K562 (cell line): ENCODE data around the gene DGCR2. TPM values are rescaled to one million over a fixed set of nuclear protein-coding genes. Genes with fewer than 3 reads are reported as not detected.

Experiments
- CC2D1A ChIP-seq: fragments of 450-650 bp; IDR thresholded peaks from 2 replicates; pipeline ENCODE4 v1.6.1; 2017; ENCODE audit warnings: mild to moderate bottlenecking
- DMBX1 ChIP-seq: fragments of 250-450 bp; sonication (Bioruptor Pico); IDR thresholded peaks from 2 replicates; pipeline ENCODE4 v1.8.0; 2022; ENCODE audit warnings: inconsistent platforms, mild to moderate bottlenecking, moderate library complexity, borderline replicate concordance
- DPF2 ChIP-seq: fragments of 450-650 bp; IDR thresholded peaks from 2 replicates; pipeline ENCODE4 v1.6.1; 2016
- ESRRA ChIP-seq: fragments of 450-650 bp; IDR thresholded peaks from 2 replicates; pipeline ENCODE4 v1.6.1; 2014; ENCODE audit warnings: low read depth, mild to moderate bottlenecking, moderate library complexity, borderline replicate concordance
- NR2C2 ChIP-seq, 2 experiments: fragments of 200-800 bp in 1 of 2; sonication (Bioruptor generic) in 1 of 2; sonication (generic) in 1 of 2; formaldehyde crosslinking in 1 of 2; IDR thresholded peaks; 2 replicates each; pipeline versions ENCODE4 v1.6.1 to v1.8.0; 2016 to 2022; ENCODE audit warnings: mild to moderate bottlenecking in 1 of 2, missing compliant biosample characterization in 1 of 2, missing genetic modification characterization in 1 of 2, missing genetic modification reagents in 1 of 2
- PHB ChIP-seq: fragments of 250-450 bp; sonication (Bioruptor Pico); IDR thresholded peaks from 2 replicates; pipeline ENCODE4 v1.5.0; 2021
- POLR2A ChIP-seq: fragments of 450-650 bp; conservative IDR thresholded peaks from 2 replicates; pipeline ENCODE4 v1.6.1; 2016
- TSC22D4 ChIP-seq: fragments of 450-650 bp; IDR thresholded peaks from 2 replicates; pipeline ENCODE4 v1.6.1; 2016; ENCODE audit warnings: missing genetic modification characterization, missing biosample characterization, control low read depth
- polyA plus RNA-seq, 8 experiments: library from polyadenylated mRNA; depleted of rRNA in 4 of 8; stranded (reverse) in 5 of 8; unstranded in 3 of 8; fragments of >200 nt; fragmentation: Nextera tagmentation in 2 of 8; fragmentation: Illumina TruSeq in 1 of 8; extraction: Ambion mirVana in 2 of 8; extraction: Trizol in 1 of 8; gene quantifications; 2 replicates each; pipeline versions ENCODE4 v1.2.1 to v1.2.3, GENCODE V29; 2011 to 2014; ENCODE audit warnings: inconsistent platforms in 1 of 8, missing spikeins in 1 of 8
- total RNA-seq, 7 experiments: library from RNA; depleted of rRNA in 6 of 7; stranded (reverse); fragments of >200 nt in 6 of 7; fragmentation: Illumina TruSeq in 2 of 7; extraction: Trizol in 2 of 7; gene quantifications; 2 replicates each; pipeline versions ENCODE4 v1.2.1 to v1.2.3, GENCODE V29; 2011 to 2021; ENCODE audit warnings: low replicate concordance in 1 of 7
- TF ChIP-seq, protein P1 (sequence below): fragments of 200-600 bp; sonication (generic); IDR thresholded peaks from one replicate; pipeline ENCODE4 v1.6.1; 2012; ENCODE audit warnings: mild to moderate bottlenecking, low read depth, low read length, inconsistent platforms
- TF ChIP-seq, protein P2 (sequence below): fragments of 450-650 bp; IDR thresholded peaks from 2 replicates; pipeline ENCODE4 v1.6.1; 2016; ENCODE audit warnings: borderline replicate concordance
- TF ChIP-seq, protein P3 (sequence below): fragments of 450-650 bp; IDR thresholded peaks from 2 replicates; pipeline ENCODE4 v1.6.1; 2017; ENCODE audit warnings: antibody characterized with exemption
- TF ChIP-seq, protein P4 (sequence below): sonication (generic); formaldehyde crosslinking; IDR thresholded peaks from 2 replicates; pipeline ENCODE4 v1.8.0; 2023; ENCODE audit warnings: mild to moderate bottlenecking, missing genetic modification reagents

Gene DGCR2
- total and polyA plus RNA-seq, 9 of the 15 experiments (the other 6 are each of a cell fraction or from before 2014, with no cell fraction given), result 0.69 to 101 (median 56.4) TPM

DNA sequence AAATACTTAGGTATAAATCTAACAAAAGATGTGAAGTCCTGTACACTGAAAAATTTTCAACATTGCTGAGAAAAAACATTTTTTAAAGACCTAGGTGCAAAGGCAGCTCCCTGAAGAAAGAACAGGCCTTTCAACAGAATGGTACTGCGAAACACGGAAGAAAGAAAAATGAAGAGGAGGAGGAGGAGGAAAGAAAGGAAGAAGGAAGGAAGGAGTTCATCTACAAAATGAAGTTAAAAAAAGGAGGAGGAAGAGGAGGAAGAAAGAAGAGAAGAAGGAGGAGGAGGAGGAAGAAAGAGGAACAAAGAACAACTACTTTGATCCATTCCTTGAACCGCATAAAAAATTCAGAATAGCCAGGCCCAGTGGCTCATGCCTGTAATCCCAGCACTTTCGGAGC lies 29.5 kb downstream of the DGCR2 start (continued):
- TF ChIP-seq, protein P1, sequence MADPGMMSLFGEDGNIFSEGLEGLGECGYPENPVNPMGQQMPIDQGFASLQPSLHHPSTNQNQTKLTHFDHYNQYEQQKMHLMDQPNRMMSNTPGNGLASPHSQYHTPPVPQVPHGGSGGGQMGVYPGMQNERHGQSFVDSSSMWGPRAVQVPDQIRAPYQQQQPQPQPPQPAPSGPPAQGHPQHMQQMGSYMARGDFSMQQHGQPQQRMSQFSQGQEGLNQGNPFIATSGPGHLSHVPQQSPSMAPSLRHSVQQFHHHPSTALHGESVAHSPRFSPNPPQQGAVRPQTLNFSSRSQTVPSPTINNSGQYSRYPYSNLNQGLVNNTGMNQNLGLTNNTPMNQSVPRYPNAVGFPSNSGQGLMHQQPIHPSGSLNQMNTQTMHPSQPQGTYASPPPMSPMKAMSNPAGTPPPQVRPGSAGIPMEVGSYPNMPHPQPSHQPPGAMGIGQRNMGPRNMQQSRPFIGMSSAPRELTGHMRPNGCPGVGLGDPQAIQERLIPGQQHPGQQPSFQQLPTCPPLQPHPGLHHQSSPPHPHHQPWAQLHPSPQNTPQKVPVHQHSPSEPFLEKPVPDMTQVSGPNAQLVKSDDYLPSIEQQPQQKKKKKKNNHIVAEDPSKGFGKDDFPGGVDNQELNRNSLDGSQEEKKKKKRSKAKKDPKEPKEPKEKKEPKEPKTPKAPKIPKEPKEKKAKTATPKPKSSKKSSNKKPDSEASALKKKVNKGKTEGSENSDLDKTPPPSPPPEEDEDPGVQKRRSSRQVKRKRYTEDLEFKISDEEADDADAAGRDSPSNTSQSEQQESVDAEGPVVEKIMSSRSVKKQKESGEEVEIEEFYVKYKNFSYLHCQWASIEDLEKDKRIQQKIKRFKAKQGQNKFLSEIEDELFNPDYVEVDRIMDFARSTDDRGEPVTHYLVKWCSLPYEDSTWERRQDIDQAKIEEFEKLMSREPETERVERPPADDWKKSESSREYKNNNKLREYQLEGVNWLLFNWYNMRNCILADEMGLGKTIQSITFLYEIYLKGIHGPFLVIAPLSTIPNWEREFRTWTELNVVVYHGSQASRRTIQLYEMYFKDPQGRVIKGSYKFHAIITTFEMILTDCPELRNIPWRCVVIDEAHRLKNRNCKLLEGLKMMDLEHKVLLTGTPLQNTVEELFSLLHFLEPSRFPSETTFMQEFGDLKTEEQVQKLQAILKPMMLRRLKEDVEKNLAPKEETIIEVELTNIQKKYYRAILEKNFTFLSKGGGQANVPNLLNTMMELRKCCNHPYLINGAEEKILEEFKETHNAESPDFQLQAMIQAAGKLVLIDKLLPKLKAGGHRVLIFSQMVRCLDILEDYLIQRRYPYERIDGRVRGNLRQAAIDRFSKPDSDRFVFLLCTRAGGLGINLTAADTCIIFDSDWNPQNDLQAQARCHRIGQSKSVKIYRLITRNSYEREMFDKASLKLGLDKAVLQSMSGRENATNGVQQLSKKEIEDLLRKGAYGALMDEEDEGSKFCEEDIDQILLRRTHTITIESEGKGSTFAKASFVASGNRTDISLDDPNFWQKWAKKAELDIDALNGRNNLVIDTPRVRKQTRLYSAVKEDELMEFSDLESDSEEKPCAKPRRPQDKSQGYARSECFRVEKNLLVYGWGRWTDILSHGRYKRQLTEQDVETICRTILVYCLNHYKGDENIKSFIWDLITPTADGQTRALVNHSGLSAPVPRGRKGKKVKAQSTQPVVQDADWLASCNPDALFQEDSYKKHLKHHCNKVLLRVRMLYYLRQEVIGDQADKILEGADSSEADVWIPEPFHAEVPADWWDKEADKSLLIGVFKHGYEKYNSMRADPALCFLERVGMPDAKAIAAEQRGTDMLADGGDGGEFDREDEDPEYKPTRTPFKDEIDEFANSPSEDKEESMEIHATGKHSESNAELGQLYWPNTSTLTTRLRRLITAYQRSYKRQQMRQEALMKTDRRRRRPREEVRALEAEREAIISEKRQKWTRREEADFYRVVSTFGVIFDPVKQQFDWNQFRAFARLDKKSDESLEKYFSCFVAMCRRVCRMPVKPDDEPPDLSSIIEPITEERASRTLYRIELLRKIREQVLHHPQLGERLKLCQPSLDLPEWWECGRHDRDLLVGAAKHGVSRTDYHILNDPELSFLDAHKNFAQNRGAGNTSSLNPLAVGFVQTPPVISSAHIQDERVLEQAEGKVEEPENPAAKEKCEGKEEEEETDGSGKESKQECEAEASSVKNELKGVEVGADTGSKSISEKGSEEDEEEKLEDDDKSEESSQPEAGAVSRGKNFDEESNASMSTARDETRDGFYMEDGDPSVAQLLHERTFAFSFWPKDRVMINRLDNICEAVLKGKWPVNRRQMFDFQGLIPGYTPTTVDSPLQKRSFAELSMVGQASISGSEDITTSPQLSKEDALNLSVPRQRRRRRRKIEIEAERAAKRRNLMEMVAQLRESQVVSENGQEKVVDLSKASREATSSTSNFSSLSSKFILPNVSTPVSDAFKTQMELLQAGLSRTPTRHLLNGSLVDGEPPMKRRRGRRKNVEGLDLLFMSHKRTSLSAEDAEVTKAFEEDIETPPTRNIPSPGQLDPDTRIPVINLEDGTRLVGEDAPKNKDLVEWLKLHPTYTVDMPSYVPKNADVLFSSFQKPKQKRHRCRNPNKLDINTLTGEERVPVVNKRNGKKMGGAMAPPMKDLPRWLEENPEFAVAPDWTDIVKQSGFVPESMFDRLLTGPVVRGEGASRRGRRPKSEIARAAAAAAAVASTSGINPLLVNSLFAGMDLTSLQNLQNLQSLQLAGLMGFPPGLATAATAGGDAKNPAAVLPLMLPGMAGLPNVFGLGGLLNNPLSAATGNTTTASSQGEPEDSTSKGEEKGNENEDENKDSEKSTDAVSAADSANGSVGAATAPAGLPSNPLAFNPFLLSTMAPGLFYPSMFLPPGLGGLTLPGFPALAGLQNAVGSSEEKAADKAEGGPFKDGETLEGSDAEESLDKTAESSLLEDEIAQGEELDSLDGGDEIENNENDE, result no peak
- peak; percentile 3; the same call in 1 of the 2 replicates for TF ChIP-seq TSC22D4 (tag)
- TF ChIP-seq, protein P2, sequence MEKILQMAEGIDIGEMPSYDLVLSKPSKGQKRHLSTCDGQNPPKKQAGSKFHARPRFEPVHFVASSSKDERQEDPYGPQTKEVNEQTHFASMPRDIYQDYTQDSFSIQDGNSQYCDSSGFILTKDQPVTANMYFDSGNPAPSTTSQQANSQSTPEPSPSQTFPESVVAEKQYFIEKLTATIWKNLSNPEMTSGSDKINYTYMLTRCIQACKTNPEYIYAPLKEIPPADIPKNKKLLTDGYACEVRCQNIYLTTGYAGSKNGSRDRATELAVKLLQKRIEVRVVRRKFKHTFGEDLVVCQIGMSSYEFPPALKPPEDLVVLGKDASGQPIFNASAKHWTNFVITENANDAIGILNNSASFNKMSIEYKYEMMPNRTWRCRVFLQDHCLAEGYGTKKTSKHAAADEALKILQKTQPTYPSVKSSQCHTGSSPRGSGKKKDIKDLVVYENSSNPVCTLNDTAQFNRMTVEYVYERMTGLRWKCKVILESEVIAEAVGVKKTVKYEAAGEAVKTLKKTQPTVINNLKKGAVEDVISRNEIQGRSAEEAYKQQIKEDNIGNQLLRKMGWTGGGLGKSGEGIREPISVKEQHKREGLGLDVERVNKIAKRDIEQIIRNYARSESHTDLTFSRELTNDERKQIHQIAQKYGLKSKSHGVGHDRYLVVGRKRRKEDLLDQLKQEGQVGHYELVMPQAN, result 0 out of 2 replicates have a peak, but pooled peaks have one; percentile 33
- no peak for TF ChIP-seq DPF2
- TF ChIP-seq, protein P3, sequence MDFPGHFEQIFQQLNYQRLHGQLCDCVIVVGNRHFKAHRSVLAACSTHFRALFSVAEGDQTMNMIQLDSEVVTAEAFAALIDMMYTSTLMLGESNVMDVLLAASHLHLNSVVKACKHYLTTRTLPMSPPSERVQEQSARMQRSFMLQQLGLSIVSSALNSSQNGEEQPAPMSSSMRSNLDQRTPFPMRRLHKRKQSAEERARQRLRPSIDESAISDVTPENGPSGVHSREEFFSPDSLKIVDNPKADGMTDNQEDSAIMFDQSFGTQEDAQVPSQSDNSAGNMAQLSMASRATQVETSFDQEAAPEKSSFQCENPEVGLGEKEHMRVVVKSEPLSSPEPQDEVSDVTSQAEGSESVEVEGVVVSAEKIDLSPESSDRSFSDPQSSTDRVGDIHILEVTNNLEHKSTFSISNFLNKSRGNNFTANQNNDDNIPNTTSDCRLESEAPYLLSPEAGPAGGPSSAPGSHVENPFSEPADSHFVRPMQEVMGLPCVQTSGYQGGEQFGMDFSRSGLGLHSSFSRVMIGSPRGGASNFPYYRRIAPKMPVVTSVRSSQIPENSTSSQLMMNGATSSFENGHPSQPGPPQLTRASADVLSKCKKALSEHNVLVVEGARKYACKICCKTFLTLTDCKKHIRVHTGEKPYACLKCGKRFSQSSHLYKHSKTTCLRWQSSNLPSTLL, result 0 out of 2 replicates have a peak, but pooled peaks have one; percentile 15
- TF ChIP-seq DMBX1, result no peak
- TF ChIP-seq, protein P4, sequence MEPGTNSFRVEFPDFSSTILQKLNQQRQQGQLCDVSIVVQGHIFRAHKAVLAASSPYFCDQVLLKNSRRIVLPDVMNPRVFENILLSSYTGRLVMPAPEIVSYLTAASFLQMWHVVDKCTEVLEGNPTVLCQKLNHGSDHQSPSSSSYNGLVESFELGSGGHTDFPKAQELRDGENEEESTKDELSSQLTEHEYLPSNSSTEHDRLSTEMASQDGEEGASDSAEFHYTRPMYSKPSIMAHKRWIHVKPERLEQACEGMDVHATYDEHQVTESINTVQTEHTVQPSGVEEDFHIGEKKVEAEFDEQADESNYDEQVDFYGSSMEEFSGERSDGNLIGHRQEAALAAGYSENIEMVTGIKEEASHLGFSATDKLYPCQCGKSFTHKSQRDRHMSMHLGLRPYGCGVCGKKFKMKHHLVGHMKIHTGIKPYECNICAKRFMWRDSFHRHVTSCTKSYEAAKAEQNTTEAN (CRISPR knock-in tag), result 0 out of 2 replicates have a peak, but pooled peaks have one; percentile 23
- TF ChIP-seq ESRRA, result no peak
- TF ChIP-seq CC2D1A, result peak; percentile 26; the same call in 1 of the 2 replicates
- no peak for TF ChIP-seq PHB
- TF ChIP-seq NR2C2 (CRISPR knock-in tag; IDR thresholded peaks at IDR 0.05), result no peak
- no peak for TF ChIP-seq NR2C2 (tag; IDR thresholded peaks at IDR 0.05)
- 0 out of 2 replicates have a peak, but pooled peaks have one; percentile 21 for TF ChIP-seq POLR2A
